ENCODE results near the gene TASP1. TPM values are rescaled to one million over a fixed set of nuclear protein-coding genes. Genes with fewer than 3 reads are reported as not detected.

TASP1 gene
- polyA plus RNA-seq, 1 donor (not counting 4 experiments of a cell fraction or from before 2014, with no cell fraction given), result 17.4 TPM

DNA sequence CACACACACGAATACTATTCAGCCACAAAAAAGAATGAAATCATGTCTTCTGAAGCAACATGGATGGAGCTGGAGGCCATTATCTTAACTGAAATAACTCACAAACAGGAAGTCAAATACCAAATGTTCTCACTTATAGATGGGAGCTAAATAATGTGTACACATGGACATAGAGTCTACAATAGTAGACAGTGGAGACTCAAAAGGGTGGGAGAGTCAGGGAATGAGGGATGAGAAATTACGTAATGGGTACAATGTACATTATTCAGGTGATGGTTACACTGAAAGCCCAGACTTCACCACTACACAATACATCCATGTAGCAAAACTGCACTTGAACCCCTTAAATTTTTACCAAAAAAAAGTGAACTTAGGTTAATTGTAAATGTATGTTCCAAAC is 160.4 kb downstream of the TASP1 start:
- no peaks in the 10 kb centered on the region for H3K9me3 ChIP-seq (ENCODE audit: control insufficient read depth, low read depth, low read length)
- H3K4me3 ChIP-seq (ENCODE audit: control insufficient read depth in 2 of 3, extremely low read depth in 1 of 3, insufficient read depth in 2 of 3, low read depth in 1 of 3, low read length in 3 of 3), result no peak overlapping the region
- peaks cover 0 to 2% of the 10 kb centered on the region in 2 experiments for H3K36me3 ChIP-seq (ENCODE audit: control insufficient read depth in 2 of 2, extremely low read depth in 1 of 2, insufficient read depth in 2 of 2, low read length in 2 of 2)
- H4K20me1 ChIP-seq (ENCODE audit: control insufficient read depth, extremely low read depth, insufficient read depth, low read length), result no peaks in the 10 kb centered on the region
- H3K9me1 ChIP-seq (ENCODE audit: control insufficient read depth, extremely low read depth, insufficient read depth, low read length), result no peaks in the 10 kb centered on the region
- H3K27ac ChIP-seq (ENCODE audit: control insufficient read depth, insufficient read depth, low read length), result no peak overlapping the region
- H3K4me2 ChIP-seq (ENCODE audit: control insufficient read depth, extremely low read depth, insufficient read depth, low read depth, low read length), result no peak overlapping the region
- H3K4me1 ChIP-seq (ENCODE audit: control insufficient read depth, extremely low read depth, insufficient read depth, low read length), result no peaks in the 10 kb centered on the region
- H3K27me3 ChIP-seq (ENCODE audit: control insufficient read depth, extremely low read depth, insufficient read depth, low read length), result no peaks in the 10 kb centered on the region
- no peak overlapping the region for H2AFZ ChIP-seq (ENCODE audit: control insufficient read depth, low read length)
- DNase-seq (ENCODE audit: low read depth, low spot score) (no peak), FAIRE-seq (no peak)
- H3K79me2 ChIP-seq (ENCODE audit: control insufficient read depth, insufficient read depth, low read length), result no peaks in the 10 kb centered on the region
- TF ChIP-seq EZH2 (IDR thresholded peaks at IDR 0.05; ENCODE audit: low read length), result no peak
- TF ChIP-seq, protein P1, sequence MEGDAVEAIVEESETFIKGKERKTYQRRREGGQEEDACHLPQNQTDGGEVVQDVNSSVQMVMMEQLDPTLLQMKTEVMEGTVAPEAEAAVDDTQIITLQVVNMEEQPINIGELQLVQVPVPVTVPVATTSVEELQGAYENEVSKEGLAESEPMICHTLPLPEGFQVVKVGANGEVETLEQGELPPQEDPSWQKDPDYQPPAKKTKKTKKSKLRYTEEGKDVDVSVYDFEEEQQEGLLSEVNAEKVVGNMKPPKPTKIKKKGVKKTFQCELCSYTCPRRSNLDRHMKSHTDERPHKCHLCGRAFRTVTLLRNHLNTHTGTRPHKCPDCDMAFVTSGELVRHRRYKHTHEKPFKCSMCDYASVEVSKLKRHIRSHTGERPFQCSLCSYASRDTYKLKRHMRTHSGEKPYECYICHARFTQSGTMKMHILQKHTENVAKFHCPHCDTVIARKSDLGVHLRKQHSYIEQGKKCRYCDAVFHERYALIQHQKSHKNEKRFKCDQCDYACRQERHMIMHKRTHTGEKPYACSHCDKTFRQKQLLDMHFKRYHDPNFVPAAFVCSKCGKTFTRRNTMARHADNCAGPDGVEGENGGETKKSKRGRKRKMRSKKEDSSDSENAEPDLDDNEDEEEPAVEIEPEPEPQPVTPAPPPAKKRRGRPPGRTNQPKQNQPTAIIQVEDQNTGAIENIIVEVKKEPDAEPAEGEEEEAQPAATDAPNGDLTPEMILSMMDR (optimal IDR thresholded peaks at IDR 0.05 in 1 of 3, IDR thresholded peaks at IDR 0.05 in 1 of 3, conservative IDR thresholded peaks at IDR 0.05 in 1 of 3; ENCODE audit: extremely low read depth in 1 of 3, insufficient read depth in 2 of 3, low read length in 3 of 3), result no peak
- no peak overlapping the region for H3K9ac ChIP-seq (ENCODE audit: control insufficient read depth, extremely low read depth, insufficient read depth, low read length)
- dilution Hi-C loops (cut with MboI; ENCODE audit: extremely low pct_ligation_motif_present, low sequenced_read_pairs), result no loop called here

DNA sequence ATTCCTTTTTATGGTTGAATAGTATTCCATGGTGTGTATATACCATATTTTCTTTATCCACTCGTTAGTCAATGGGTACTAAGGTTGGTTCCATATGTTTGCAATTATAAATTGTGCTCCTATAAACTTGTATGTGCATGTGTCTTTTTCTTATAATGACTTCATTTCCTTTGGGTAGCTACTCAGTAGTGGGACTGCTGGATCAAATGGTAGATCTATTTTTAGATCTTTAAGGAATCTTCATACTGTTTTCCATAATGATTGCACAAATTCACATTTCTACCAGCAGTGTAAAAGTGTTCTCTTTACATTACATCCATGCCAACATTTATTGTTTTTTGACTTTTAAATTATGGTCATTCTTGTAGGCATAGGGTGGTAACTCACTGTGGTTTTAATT is 164.3 kb downstream of the TASP1 start:
- DNase-seq (ENCODE audit: low read depth, low spot score), result no peak
- Histone ChIP-seq H3K27me3 (ENCODE audit: control insufficient read depth, extremely low read depth, insufficient read depth, low read length) (no peaks in the 10 kb centered on the region), H3K4me3 (ENCODE audit: control insufficient read depth in 2 of 3, extremely low read depth in 1 of 3, insufficient read depth in 2 of 3, low read depth in 1 of 3, low read length in 3 of 3) (no peak overlapping the region), H3K4me1 (ENCODE audit: control insufficient read depth, extremely low read depth, insufficient read depth, low read length) (no peaks in the 10 kb centered on the region), H3K9me1 (ENCODE audit: control insufficient read depth, extremely low read depth, insufficient read depth, low read length) (no peaks in the 10 kb centered on the region), H3K9me3 (ENCODE audit: control insufficient read depth, low read depth, low read length) (no peaks in the 10 kb centered on the region), H4K20me1 (ENCODE audit: control insufficient read depth, extremely low read depth, insufficient read depth, low read length) (no peaks in the 10 kb centered on the region), H3K9ac (ENCODE audit: control insufficient read depth, extremely low read depth, insufficient read depth, low read length) (no peak overlapping the region), H3K79me2 (ENCODE audit: control insufficient read depth, insufficient read depth, low read length) (no peaks in the 10 kb centered on the region), H2AFZ (ENCODE audit: control insufficient read depth, low read length) (no peak overlapping the region), H3K36me3 (ENCODE audit: control insufficient read depth in 2 of 2, extremely low read depth in 1 of 2, insufficient read depth in 2 of 2, low read length in 2 of 2) (no peaks in the 10 kb centered on the region), H3K4me2 (ENCODE audit: control insufficient read depth, extremely low read depth, insufficient read depth, low read depth, low read length) (no peak overlapping the region), H3K27ac (ENCODE audit: control insufficient read depth, insufficient read depth, low read length) (no peak overlapping the region)
- TF ChIP-seq, protein P1 (optimal IDR thresholded peaks at IDR 0.05 in 1 of 3, IDR thresholded peaks at IDR 0.05 in 1 of 3, conservative IDR thresholded peaks at IDR 0.05 in 1 of 3; ENCODE audit: extremely low read depth in 1 of 3, insufficient read depth in 2 of 3, low read length in 3 of 3), result no peak
- no peak for TF ChIP-seq EZH2 (IDR thresholded peaks at IDR 0.05; ENCODE audit: low read length)
- FAIRE-seq, result no peak
- dilution Hi-C loops (cut with MboI; ENCODE audit: extremely low pct_ligation_motif_present, low sequenced_read_pairs), result no loop called here
